MM.1S (cell line): Measurements from ENCODE around the gene KCNK16.

Experiments used
- DNase-seq: peaks from one replicate; pipeline ENCODE4 v3.0.0-alpha.2; 2015
- H2AFZ ChIP-seq: fragments of 300-600 bp; sonication (generic); 2 replicates; pipeline ENCODE4 v1.6.0; 2016; ENCODE audit warnings: antibody characterized with exemption, low read length
- H3F3A ChIP-seq: fragments of 300-600 bp; sonication (generic); 2 replicates; pipeline ENCODE4 v1.6.1; 2016; ENCODE audit warnings: mild to moderate bottlenecking, antibody characterized with exemption, low read length, moderate library complexity, mixed read lengths; ENCODE audit not compliant: insufficient read depth
- H3K27ac ChIP-seq: fragments of 300-600 bp; sonication (generic); 2 replicates; pipeline ENCODE4 v1.5.1; 2016; ENCODE audit warnings: mild to moderate bottlenecking, low read length
- H3K27me3 ChIP-seq: fragments of 300-600 bp; sonication (generic); replicated peaks from 2 replicates; pipeline ENCODE4 v1.6.0; 2016; ENCODE audit warnings: low read length; ENCODE audit not compliant: insufficient read depth
- H3K36me3 ChIP-seq: fragments of 300-600 bp; sonication (generic); replicated peaks from 2 replicates; pipeline ENCODE4 v1.6.1; 2016; ENCODE audit warnings: mild to moderate bottlenecking, low read length, mixed read lengths; ENCODE audit not compliant: insufficient read depth
- H3K4me1 ChIP-seq: fragments of 300-600 bp; sonication (generic); 2 replicates; pipeline ENCODE4 v1.6.1; 2016; ENCODE audit warnings: low read length, mixed read lengths
- H3K4me2 ChIP-seq: fragments of 300-600 bp; sonication (generic); 2 replicates; pipeline ENCODE4 v1.6.0; 2016; ENCODE audit warnings: low read depth, low read length
- H3K4me3 ChIP-seq: fragments of 300-600 bp; sonication (generic); 2 replicates; pipeline ENCODE4 v1.5.1; 2016; ENCODE audit warnings: low read length, mixed read lengths
- H3K79me2 ChIP-seq: fragments of 300-600 bp; sonication (generic); 2 replicates; pipeline ENCODE4 v1.6.1; 2016; ENCODE audit warnings: mixed run types, low read length, mixed read lengths
- H3K9ac ChIP-seq: fragments of 300-600 bp; sonication (generic); 2 replicates; pipeline ENCODE4 v1.6.1; 2016; ENCODE audit warnings: low read length, mixed read lengths
- H3K9me2 ChIP-seq: fragments of 300-600 bp; sonication (generic); replicated peaks from 2 replicates; pipeline ENCODE4 v1.6.1; 2016; ENCODE audit warnings: mild to moderate bottlenecking, low read length, mixed read lengths; ENCODE audit not compliant: insufficient read depth
- H3K9me3 ChIP-seq: fragments of 300-600 bp; sonication (generic); replicated peaks from 2 replicates; pipeline ENCODE4 v1.6.1; 2016; ENCODE audit warnings: mild to moderate bottlenecking, low read length, mixed read lengths; ENCODE audit not compliant: insufficient read depth
- H4K20me1 ChIP-seq: fragments of 300-600 bp; sonication (generic); 2 replicates; pipeline ENCODE4 v1.6.1; 2016; ENCODE audit warnings: mild to moderate bottlenecking, low read length, moderate library complexity, mixed read lengths; ENCODE audit not compliant: insufficient read depth
- EZH2 ChIP-seq: fragments of 300-600 bp; sonication (generic); optimal IDR thresholded peaks from 2 replicates; pipeline ENCODE3; 2017; ENCODE audit warnings: low read depth, mild to moderate bottlenecking, antibody characterized with exemption, low read length, mixed read lengths
- EZH2phosphoT487 ChIP-seq: fragments of 300-600 bp; sonication (generic); IDR thresholded peaks from 2 replicates; pipeline ENCODE4 v1.6.1; 2018; ENCODE audit warnings: antibody characterized with exemption, low read length
- TF ChIP-seq, protein P1 (sequence below): fragments of 300-600 bp; sonication (generic); IDR thresholded peaks from 2 replicates; pipeline ENCODE4 v1.5.1; 2016; ENCODE audit warnings: antibody characterized with exemption, low read length, mixed read lengths

KCNK16 gene

DNA sequence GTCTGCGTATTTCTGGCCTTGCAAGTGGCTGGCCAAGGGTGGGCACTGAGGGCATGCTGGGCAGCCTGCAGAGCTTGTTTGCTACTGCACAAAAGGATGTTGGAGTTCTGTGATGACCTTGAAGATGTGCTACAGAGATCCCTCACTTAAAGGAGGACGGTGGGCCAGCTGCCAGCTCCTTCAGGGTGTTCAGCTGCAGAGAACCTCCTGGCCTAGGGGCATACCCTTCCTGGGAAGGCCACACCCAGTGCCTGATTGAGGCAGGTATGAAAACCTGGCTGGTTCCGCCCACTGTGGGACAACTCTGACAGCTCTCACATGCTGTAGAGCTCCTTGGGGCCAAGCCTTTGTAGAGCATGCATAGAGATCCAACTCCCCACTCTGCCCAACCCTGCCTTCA lies 5.2 kb downstream of the KCNK16 start:
- TF ChIP-seq, protein P1, sequence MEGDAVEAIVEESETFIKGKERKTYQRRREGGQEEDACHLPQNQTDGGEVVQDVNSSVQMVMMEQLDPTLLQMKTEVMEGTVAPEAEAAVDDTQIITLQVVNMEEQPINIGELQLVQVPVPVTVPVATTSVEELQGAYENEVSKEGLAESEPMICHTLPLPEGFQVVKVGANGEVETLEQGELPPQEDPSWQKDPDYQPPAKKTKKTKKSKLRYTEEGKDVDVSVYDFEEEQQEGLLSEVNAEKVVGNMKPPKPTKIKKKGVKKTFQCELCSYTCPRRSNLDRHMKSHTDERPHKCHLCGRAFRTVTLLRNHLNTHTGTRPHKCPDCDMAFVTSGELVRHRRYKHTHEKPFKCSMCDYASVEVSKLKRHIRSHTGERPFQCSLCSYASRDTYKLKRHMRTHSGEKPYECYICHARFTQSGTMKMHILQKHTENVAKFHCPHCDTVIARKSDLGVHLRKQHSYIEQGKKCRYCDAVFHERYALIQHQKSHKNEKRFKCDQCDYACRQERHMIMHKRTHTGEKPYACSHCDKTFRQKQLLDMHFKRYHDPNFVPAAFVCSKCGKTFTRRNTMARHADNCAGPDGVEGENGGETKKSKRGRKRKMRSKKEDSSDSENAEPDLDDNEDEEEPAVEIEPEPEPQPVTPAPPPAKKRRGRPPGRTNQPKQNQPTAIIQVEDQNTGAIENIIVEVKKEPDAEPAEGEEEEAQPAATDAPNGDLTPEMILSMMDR: no peak
- no peak for TF ChIP-seq EZH2phosphoT487
- TF ChIP-seq EZH2: no peak
- H3K4me1 ChIP-seq: no peaks in the 10 kb centered on the region
- H3K9ac ChIP-seq: no peak overlapping the region
- no peaks in the 10 kb centered on the region for H3K79me2 ChIP-seq
- H3K4me2 ChIP-seq: no peak overlapping the region
- no peak for DNase-seq
- H3K36me3 ChIP-seq: no peaks in the 10 kb centered on the region
- no peaks in the 10 kb centered on the region for H3K9me3 ChIP-seq
- H4K20me1 ChIP-seq: no peaks in the 10 kb centered on the region
- H3K27ac ChIP-seq: no peak overlapping the region
- H2AFZ ChIP-seq: no peak overlapping the region
- no peak overlapping the region for H3K4me3 ChIP-seq
- H3K9me2 ChIP-seq: no peaks in the 10 kb centered on the region
- H3K27me3 ChIP-seq: peaks cover 29% of the 10 kb centered on the region
- no peaks in the 10 kb centered on the region for H3F3A ChIP-seq

DNA sequence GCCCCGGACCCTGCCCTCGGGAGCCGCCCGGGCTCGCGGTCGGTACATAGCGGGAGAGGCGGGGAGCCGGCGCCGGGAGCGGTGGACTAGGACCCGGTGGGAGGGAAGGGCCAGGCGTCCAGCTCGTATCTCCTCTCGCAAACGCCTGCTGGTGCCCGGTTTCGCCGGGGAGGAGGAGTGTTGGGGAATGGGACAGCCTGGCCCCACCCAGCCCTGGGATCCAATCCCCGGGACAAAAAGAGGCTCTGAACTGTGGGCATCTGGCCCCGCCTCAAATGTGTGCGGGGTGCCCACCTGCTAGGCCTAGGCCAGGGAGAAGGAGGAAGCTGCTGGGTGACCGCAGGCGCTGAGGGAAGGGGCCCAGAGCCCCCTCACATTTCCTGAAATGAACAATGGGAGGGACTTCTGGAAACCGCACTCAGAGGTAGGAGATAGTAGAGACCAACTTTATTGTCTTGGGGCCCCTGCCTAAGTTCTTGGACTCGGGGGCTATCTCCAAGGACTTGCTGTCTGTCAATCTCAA lies 8.2 kb downstream of the KCNK16 start, which contains the start of gene KCNK17:
TSS of gene KCNK17 (minus strand) at position 147 of the 523 bp plus-strand sequence. CDS start at position 48, 99 bp downstream.
- Histone ChIP-seq H3K36me3 (no peaks in the 10 kb centered on the region), H2AFZ (no peak within 1 kb of the TSS), H3K27ac (no peak within 1 kb of the TSS), H3K27me3 (peaks cover 40% of the 10 kb centered on the region), H3K9ac (no peak within 1 kb of the TSS), H3F3A (no peaks in the 10 kb centered on the region), H3K9me2 (no peaks in the 10 kb centered on the region), H4K20me1 (no peaks in the 10 kb centered on the region), H3K4me2 (no peak within 1 kb of the TSS), H3K4me1 (no peaks in the 10 kb centered on the region), H3K9me3 (no peaks in the 10 kb centered on the region), H3K4me3 (no peak within 1 kb of the TSS), H3K79me2 (no peaks in the 10 kb centered on the region)
- no peak for DNase-seq
- TF ChIP-seq EZH2 (no peak), EZH2phosphoT487 (no peak)
- TF ChIP-seq, protein P1: no peak

DNA sequence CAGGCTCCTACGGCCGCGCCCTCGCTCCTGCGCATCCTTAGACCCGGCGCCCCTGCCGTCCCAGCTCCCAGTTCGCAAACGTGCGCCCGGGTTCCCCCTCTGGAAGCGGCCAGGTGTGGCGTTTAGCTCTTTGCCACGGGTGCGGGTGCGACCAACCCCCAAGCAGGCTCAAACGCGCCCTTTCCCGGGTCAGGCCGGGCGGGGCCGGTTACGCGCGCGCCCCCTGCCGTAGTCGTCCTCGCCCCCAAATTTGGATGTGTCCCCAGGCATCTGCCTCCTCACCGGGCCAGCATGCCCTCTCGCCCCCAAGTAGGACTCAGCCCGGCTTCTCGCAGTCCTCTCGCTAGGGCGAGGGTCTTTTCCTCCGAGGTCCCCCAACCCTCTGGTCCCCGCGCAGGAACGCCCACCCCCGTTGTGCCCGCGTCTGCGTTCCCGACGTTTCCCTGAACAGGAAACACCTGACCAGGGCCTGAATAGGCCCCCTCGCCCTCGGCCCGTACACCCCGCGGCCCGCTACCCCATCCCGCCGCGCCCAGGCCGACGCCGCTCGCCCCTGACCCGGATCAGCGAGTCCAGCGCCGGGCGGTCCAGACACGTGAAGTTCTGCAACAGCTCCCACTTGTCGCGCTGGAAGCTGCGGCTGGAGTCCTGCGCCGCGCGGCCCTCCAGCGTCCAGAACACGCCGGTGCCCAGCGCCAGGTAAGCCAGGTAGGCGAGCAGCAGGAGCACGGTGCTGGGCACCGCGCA lies 8.8 kb downstream of the KCNK16 start:
- Histone ChIP-seq H3K4me1 (no peaks in the 10 kb centered on the region), H2AFZ (no peak overlapping the region), H4K20me1 (no peaks in the 10 kb centered on the region), H3K79me2 (no peaks in the 10 kb centered on the region), H3K36me3 (no peaks in the 10 kb centered on the region), H3K9ac (no peak overlapping the region), H3K4me2 (no peak overlapping the region), H3K9me2 (no peaks in the 10 kb centered on the region), H3K27ac (no peak overlapping the region), H3F3A (no peaks in the 10 kb centered on the region), H3K4me3 (no peak overlapping the region), H3K27me3 (peaks cover 40% of the 10 kb centered on the region), H3K9me3 (no peaks in the 10 kb centered on the region)
- TF ChIP-seq EZH2phosphoT487: no peak
- no peak for TF ChIP-seq EZH2
- TF ChIP-seq, protein P1: no peak
- no peak for DNase-seq
